Measurements from ENCODE around the gene CHCT1.

The CHCT1 gene

DNA sequence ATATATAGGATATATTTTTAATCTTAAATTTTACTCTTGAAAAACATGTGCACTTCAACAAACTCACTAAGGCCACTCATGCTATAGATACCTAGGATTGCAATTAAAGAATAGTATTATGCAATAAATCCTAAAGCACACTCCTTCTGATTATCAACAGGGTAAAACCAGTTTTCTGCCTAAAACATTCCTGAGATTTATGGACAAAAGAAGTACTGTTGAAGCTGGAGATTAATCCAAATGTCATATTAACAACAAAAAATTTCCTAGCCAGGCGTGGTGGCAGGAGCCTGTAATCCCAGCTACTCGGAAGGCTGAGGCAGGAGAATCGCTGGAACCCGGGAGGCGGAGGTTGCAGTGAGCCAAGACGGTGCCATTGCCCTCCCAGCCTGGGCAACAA is 21.4 kb downstream of the CHCT1 start:
- DNase-seq, result no peak

GRCh38 chr17:60445144-60445543 is 22.9 kb downstream of the CHCT1 start:
- DNase-seq, result no peak

- DNase-seq, result no peak
These were observed 25.1 kb downstream of the CHCT1 start for GRCh38 chr17:60447375-60447774.

DNA sequence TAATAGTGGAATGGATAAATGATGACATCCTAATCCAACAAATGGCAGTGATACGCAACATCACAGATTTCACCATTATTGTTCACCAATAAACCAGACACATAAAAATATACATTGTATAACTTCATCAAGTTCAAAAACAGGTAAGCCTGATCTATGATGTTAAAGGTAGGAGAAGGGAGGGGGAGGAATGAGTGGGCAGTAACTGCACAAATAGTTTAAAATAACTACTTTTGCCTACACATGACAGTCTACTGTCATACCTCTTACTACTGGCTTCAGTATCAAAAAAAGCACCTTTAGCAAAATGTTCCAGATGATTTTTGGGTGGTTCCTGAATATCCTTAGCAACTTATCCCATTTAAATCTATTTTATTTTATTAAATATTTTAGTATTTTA is 28.8 kb downstream of the CHCT1 start:
- DNase-seq, result no peak

GRCh38 chr17:60451965-60452364 is 29.7 kb downstream of the CHCT1 start:
- no peak for DNase-seq

GRCh38 chr17:60455378-60455777 is 33.1 kb downstream of the CHCT1 start:
- DNase-seq, result no peak

GRCh38 chr17:60457148-60457547 is 34.9 kb downstream of the CHCT1 start:
- DNase-seq, result no peak

GRCh38 chr17:60461584-60461983 is 39.3 kb downstream of the CHCT1 start:
- DNase-seq, result no peak

DNA sequence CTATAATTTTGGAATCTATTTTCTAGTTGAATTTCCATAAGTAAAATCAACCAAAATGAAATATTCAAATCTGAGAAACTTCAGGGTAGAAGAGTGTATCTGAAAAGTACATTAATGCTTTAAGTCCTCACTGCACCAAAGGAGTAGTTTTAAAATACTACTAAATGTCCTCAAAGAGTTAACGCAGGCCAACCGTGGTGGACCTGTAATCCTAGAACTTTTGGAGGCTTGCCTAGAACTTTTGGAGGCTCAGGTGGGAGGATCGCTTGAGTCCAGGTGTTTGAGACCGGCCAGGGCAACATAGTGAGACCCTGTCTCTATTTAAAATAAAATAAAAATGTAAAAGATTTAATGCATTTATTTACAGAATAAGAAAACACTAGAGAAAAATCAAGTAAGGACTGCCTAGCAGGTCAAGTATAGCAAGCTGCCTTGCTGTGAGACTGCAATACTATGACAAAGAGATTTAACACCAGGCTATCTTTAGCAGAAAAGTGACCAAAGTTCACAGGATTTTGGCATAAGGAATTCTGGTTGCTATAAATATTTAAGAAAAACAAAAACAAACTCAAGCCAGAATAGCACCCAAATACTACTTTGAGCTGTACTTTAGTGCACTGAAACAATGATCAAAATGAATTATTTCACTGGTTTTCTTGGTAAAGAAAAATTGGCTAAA is 41.0 kb downstream of the CHCT1 start:
- no peak for DNase-seq

- DNase-seq, result no peak
These were observed 42.1 kb downstream of the CHCT1 start for GRCh38 chr17:60464343-60464742.

DNA sequence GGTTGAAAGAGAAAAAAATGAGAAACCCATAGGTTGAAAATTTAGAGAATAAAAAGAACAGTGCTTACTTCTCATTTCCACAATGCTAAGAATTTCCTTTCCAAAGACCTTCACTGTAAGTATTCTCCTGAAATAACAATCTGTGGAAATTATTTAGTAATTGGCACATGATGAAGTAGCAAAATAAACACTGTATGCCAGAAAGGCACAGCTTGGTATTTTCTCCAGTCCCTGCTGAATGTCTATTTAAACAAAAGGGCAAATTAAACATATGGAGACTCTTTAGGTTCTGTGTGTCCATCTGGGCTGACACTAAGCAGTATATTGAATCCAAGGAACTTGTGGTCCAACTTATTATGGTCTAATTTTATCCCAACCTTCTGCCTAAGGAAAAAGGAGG is 46.1 kb downstream of the CHCT1 start:
- DNase-seq, result no peak

- no peak for DNase-seq
These were observed 49.2 kb downstream of the CHCT1 start for GRCh38 chr17:60471451-60471850.

GRCh38 chr17:60472449-60472848 is 50.2 kb downstream of the CHCT1 start:
- no peak for DNase-seq

GRCh38 chr17:60473788-60474187 is 51.5 kb downstream of the CHCT1 start:
- no peak for DNase-seq
